BE2C (cell line): Measurements from ENCODE around the gene NOL4L.

Experiments
- DNase-seq: peaks from one replicate; pipeline ENCODE4 v3.0.0-alpha.2; 2020
- H3K27me3 ChIP-seq: fragments of 250-450 bp; sonication (Bioruptor Pico); 2 replicates; pipeline ENCODE4 v1.5.1; 2020; ENCODE audit warnings: mild to moderate bottlenecking
- H3K36me3 ChIP-seq: fragments of 250-450 bp; sonication (Bioruptor Pico); 2 replicates; pipeline ENCODE4 v1.5.1; 2020; ENCODE audit warnings: mild to moderate bottlenecking
- H3K4me1 ChIP-seq: fragments of 250-450 bp; sonication (Bioruptor Pico); 2 replicates; pipeline ENCODE4 v1.5.1; 2020
- H3K4me3 ChIP-seq: 2 replicates; pipeline ENCODE4 v1.5.1; 2011; ENCODE audit warnings: low read depth, low read length
- H3K9me3 ChIP-seq: fragments of 250-450 bp; sonication (Bioruptor Pico); 2 replicates; pipeline ENCODE4 v1.5.1; 2020
- TF ChIP-seq, protein P1 (sequence below): IDR thresholded peaks from 2 replicates; pipeline ENCODE4 v1.5.1; 2012; ENCODE audit warnings: mild to moderate bottlenecking, low read depth, low read length

The NOL4L gene

DNA sequence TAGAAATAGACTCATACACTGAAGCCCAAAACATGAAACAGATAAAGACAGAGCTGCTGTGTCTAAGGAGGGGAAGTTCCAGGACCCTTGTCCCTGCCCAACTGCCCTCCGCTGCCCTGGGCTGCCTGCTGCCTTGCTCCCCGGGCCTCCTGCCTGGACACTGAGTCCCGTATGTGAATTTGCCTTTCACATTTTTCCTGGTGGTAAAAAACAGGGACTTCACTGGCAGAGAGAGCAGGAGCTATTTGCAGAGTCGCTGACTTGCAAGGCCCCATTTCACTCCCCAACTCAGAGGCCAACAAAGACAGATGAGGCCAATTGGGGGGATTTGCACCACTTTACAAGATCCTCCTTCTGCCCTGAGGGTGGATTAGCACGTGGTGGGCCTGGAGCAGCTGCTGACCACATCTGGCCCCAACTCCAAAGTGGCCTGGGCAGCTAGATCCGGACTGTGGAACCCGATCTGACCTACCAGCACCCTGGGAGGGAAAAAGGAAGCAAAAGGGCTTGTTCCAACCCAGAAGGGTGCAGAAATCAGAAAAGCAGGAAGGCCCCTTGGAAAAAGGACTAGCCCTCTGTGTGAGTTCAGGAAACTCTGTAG is 61.4 kb downstream of the NOL4L start:
- DNase-seq, result no peak
- TF ChIP-seq, protein P1, sequence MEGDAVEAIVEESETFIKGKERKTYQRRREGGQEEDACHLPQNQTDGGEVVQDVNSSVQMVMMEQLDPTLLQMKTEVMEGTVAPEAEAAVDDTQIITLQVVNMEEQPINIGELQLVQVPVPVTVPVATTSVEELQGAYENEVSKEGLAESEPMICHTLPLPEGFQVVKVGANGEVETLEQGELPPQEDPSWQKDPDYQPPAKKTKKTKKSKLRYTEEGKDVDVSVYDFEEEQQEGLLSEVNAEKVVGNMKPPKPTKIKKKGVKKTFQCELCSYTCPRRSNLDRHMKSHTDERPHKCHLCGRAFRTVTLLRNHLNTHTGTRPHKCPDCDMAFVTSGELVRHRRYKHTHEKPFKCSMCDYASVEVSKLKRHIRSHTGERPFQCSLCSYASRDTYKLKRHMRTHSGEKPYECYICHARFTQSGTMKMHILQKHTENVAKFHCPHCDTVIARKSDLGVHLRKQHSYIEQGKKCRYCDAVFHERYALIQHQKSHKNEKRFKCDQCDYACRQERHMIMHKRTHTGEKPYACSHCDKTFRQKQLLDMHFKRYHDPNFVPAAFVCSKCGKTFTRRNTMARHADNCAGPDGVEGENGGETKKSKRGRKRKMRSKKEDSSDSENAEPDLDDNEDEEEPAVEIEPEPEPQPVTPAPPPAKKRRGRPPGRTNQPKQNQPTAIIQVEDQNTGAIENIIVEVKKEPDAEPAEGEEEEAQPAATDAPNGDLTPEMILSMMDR, result no peak
- H3K27me3 ChIP-seq, result no peaks in the 10 kb centered on the region
- peaks cover 56% of the 10 kb centered on the region for H3K4me1 ChIP-seq
- no peaks in the 10 kb centered on the region for H3K9me3 ChIP-seq
- no peaks in the 10 kb centered on the region for H3K36me3 ChIP-seq
- no peak overlapping the region for H3K4me3 ChIP-seq

GRCh38 chr20:32522776-32523612 is 62.1 kb downstream of the NOL4L start:
- Histone ChIP-seq H3K4me1 (peaks cover 56% of the 10 kb centered on the region), H3K27me3 (no peaks in the 10 kb centered on the region), H3K4me3 (no peak overlapping the region), H3K9me3 (no peaks in the 10 kb centered on the region), H3K36me3 (no peaks in the 10 kb centered on the region)
- TF ChIP-seq, protein P1, result peak; percentile 25; the same call in 1 of the 2 replicates
- peak; percentile 87 for DNase-seq

DNA sequence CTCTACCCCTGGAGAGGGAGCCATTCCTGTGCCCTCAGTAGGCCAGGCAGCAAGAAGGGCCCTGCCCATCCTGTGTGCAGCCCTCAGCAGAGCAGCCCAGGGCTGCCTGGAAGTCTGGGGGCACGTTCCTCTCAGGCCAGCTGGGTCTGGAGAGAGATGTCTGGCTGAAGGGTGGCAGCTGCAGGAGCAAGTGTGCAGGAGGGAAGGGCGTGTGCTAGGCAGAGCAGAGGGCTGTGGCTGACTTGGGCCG is 62.7 kb downstream of the NOL4L start:
- Histone ChIP-seq H3K9me3 (no peaks in the 10 kb centered on the region), H3K27me3 (no peaks in the 10 kb centered on the region), H3K4me1 (peaks cover 56% of the 10 kb centered on the region), H3K36me3 (no peaks in the 10 kb centered on the region), H3K4me3 (no peak overlapping the region)
- peak; percentile 86 for DNase-seq
- TF ChIP-seq, protein P1, result peak; percentile 25

DNA sequence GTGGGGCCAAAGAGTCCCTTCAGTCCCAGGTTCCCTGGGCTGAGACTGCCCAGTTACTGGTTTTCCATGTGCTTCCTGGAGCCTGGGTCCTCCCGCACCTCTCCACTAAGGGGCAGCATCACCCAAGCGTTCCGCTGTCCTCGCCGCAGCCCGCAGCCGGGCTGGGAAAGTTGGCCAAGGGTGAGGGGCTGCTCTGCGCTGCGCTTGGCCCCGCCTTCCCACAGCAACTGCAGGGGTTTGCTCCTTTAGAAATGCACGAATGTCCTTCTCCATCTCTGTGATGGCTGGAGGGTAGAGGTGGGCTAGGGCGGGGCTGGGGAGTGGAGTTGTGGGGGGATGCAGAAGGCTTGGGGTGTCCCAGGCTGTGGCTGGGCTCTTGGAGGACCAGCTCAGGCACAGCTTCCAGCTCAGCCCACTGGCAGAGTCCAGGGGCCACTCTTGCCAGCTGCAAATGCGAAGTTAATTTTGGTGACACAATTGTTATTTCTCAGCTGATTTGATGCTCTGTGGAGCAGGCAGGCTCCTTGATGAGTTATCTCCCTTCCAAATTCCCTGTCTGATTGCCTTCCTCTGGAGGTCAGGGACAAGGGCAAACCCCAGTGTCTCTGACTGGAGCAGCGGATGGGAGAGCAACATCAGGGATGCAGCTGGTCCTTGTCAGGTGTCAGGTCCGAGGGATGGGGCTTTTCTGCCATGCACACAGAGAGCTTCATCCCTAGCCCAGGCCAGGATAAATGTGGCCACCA is 63.2 kb downstream of the NOL4L start:
- peak; percentile 90 for DNase-seq
- TF ChIP-seq, protein P1, result peak; percentile 91
- H3K9me3 ChIP-seq, result no peaks in the 10 kb centered on the region
- no peaks in the 10 kb centered on the region for H3K36me3 ChIP-seq
- no peaks in the 10 kb centered on the region for H3K27me3 ChIP-seq
- no peak overlapping the region; the same call in 1 of the 2 replicates for H3K4me3 ChIP-seq
- H3K4me1 ChIP-seq, result peaks cover 53% of the 10 kb centered on the region

GRCh38 chr20:32520927-32521203 is 64.3 kb downstream of the NOL4L start:
- Histone ChIP-seq H3K9me3 (no peaks in the 10 kb centered on the region), H3K27me3 (no peaks in the 10 kb centered on the region), H3K4me3 (no peak overlapping the region), H3K36me3 (no peaks in the 10 kb centered on the region), H3K4me1 (peaks cover 61% of the 10 kb centered on the region)
- no peak for DNase-seq
- TF ChIP-seq, protein P1, result no peak

- Histone ChIP-seq H3K4me1 (peaks cover 53% of the 10 kb centered on the region), H3K4me3 (no peak overlapping the region), H3K27me3 (no peaks in the 10 kb centered on the region), H3K36me3 (no peaks in the 10 kb centered on the region), H3K9me3 (no peaks in the 10 kb centered on the region)
- no peak for DNase-seq
- TF ChIP-seq, protein P1, result no peak
Measured at GRCh38 chr20:32519381-32519730, 65.8 kb downstream of the NOL4L start.
